ENCODE data around the gene CDC42BPB.

The CDC42BPB gene

DNA sequence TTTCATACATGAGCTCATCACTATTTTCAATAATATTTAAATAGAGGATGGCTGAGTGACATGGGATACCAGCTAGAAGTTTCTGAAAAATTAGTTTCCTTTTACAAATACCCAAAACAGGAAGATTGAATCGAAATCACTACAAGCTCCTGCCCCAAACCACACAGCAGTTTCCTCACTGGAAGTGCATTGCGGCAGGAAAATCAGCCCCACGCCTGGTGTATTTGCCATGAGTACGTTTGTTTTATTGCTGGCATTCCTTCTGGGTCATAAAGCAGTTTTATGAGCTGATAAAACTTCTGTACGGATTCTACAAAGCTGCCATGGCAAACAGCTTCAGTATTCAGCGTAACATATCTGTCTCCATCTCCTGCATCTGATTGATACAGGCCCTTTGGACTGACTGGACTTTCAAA is 23.7 kb downstream of the CDC42BPB start:
- no peak overlapping the region for H3K4me3 ChIP-seq (ENCODE audit: low read depth, low read length)
- DNase-seq (ENCODE audit: low read depth), result no peak
- TF ChIP-seq, protein P1, sequence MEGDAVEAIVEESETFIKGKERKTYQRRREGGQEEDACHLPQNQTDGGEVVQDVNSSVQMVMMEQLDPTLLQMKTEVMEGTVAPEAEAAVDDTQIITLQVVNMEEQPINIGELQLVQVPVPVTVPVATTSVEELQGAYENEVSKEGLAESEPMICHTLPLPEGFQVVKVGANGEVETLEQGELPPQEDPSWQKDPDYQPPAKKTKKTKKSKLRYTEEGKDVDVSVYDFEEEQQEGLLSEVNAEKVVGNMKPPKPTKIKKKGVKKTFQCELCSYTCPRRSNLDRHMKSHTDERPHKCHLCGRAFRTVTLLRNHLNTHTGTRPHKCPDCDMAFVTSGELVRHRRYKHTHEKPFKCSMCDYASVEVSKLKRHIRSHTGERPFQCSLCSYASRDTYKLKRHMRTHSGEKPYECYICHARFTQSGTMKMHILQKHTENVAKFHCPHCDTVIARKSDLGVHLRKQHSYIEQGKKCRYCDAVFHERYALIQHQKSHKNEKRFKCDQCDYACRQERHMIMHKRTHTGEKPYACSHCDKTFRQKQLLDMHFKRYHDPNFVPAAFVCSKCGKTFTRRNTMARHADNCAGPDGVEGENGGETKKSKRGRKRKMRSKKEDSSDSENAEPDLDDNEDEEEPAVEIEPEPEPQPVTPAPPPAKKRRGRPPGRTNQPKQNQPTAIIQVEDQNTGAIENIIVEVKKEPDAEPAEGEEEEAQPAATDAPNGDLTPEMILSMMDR (IDR thresholded peaks at IDR 0.05; ENCODE audit: low read depth, low read length, missing control alignments), result no peak

DNA sequence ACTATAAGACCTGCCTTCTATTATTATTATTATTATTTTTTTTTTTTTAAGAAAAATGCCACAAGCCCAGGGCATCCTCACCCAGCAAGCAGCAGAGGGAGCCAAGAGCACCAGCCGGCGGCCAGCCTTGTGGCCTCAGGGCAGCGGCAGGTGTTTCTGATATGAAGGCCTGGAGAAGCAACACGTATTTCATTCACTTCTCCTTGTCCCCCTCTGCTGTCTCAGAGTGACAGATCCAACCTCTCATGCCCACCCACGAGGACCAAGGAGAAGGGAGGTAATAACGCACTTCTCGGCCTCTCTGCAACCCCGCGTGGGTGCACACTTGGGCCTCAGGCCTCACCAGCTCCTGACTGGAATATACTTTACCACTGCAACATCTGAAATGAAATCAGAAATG is 25.4 kb downstream of the CDC42BPB start:
- H3K4me3 ChIP-seq (ENCODE audit: low read depth, low read length), result no peak overlapping the region
- TF ChIP-seq, protein P1 (IDR thresholded peaks at IDR 0.05; ENCODE audit: low read depth, low read length, missing control alignments), result no peak
- DNase-seq (ENCODE audit: low read depth), result no peak

DNA sequence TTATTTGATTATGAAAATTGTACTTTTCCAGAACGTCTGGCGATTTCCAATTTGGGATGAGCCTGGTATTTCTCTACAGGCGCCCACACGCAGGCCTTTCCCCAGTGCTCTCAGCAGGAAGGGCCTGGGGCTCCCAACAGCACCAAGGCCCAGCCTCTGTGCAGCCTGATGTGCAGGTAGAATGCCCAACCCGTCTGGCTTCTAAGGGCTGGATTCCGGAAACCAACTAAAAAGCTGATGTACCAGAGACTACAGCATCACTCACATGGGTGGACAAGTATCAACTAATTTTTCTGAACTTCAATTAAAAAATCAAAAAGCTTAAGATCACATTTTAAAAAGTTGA is 25.8 kb downstream of the CDC42BPB start:
- no peak for DNase-seq (ENCODE audit: low read depth)
- TF ChIP-seq, protein P1 (IDR thresholded peaks at IDR 0.05; ENCODE audit: low read depth, low read length, missing control alignments), result no peak
- no peak overlapping the region for H3K4me3 ChIP-seq (ENCODE audit: low read depth, low read length)

DNA sequence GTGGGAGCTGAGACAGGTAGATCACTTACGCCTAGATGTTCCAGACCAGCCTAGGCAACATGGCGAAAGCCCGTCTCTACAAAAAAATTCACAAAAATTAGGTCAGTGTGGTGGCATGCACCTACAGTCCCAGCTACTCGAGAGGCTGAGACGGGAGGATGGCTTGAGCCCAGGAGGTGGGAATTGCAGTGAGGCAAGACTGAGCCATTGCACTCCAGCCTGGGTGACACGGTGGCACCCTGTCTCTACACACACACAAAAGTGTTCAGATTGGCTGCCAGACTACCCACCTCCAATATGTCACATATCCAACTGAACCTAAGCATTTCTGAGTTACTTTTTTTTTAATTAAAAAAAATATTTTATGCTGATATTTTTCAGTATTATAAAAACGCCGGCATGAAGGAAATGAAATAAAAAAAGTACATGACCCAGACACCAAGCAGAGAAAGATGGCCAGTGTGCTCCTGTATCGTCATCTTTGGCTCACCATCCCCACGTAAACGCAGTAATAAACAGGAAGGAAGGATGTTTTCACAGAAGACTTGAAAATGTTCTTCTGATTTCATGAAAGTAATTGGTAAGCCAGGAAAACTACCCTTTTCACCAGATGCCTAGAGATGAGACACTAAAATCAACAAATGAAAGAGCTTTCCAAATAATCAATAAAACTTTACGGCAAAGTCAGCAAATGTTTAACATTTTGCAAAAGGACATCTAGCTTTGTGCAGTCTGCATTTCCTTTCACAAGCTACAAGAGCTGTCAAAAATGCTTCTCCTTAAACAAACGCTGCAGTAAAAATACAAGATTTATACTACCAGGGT is 26.4 kb downstream of the CDC42BPB start:
- TF ChIP-seq, protein P1 (IDR thresholded peaks at IDR 0.05; ENCODE audit: low read depth, low read length, missing control alignments), result no peak
- H3K4me3 ChIP-seq (ENCODE audit: low read depth, low read length), result no peak overlapping the region
- no peak for DNase-seq (ENCODE audit: low read depth)

DNA sequence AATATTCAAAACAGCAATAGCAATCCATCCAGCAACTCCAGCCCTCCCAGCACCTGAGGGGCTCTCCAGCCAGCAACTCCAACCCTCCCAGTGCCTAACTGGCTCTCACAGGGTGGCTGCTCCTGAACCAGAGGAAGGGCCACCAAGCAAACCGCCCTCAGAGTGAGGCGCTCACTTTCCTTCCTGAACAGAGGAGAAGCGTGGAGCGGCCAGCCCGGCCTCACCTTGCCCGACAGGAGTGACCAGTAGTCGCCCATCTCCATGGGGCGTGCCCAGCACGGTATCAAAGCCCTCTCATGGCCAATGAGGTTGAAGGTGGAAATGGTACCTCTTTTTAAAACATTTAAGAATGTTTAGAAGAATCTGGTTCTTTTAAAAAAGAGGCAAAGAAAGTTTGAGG is 27.4 kb downstream of the CDC42BPB start:
- no peak overlapping the region for H3K4me3 ChIP-seq (ENCODE audit: low read depth, low read length)
- no peak for DNase-seq (ENCODE audit: low read depth)
- TF ChIP-seq, protein P1 (IDR thresholded peaks at IDR 0.05; ENCODE audit: low read depth, low read length, missing control alignments), result no peak

DNA sequence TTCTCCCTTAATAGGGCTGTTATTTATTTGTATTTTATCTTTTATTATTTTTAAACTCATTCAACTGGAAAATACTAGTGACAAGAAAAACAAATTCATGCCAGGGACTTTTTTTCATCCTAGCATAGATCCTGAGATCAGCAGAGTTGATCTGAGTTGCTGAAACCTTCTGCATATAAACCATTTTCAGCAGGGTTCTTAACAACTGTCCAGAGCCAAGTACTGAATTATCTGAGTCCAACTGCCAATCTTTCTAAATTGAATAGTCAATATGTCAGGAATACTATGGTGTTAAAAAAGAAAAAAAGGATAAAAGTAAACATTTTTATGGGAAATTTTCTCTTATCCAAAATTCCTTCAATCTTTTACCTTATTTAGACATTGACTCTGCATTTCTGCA is 28.6 kb downstream of the CDC42BPB start:
- DNase-seq (ENCODE audit: low read depth), result no peak
- no peak overlapping the region for H3K4me3 ChIP-seq (ENCODE audit: low read depth, low read length)
- TF ChIP-seq, protein P1 (IDR thresholded peaks at IDR 0.05; ENCODE audit: low read depth, low read length, missing control alignments), result no peak
